Measurements from ENCODE around the gene MED15. TPM values are rescaled to one million over a fixed set of nuclear protein-coding genes. Genes with fewer than 3 reads are reported as not detected.

Gene MED15
- total and polyA plus RNA-seq, 4 donors = 57.8 to 123 (median 69.1) TPM

- Histone ChIP-seq H3K4me1 (ENCODE audit: control insufficient read depth in 5 of 5, insufficient read depth in 5 of 5, low read length in 5 of 5) (no peaks in the 10 kb centered on the region), H3K4me3 (no peak overlapping the region), H3K36me3 (ENCODE audit: control insufficient read depth in 4 of 4, insufficient read depth in 4 of 4, low read length in 4 of 4) (no peaks in the 10 kb centered on the region), H3K9ac (ENCODE audit: insufficient read depth in 1 of 2, low read length in 2 of 2) (no peak overlapping the region), H3K9me3 (ENCODE audit: control insufficient read depth in 4 of 4, insufficient read depth in 3 of 4, low read length in 3 of 4) (peaks cover 0 to 3% (median 0%) of the 10 kb centered on the region in 4 donors), H3K27me3 (ENCODE audit: control insufficient read depth in 3 of 3, insufficient read depth in 3 of 3, low read length in 2 of 3) (no peaks in the 10 kb centered on the region), H3K27ac (ENCODE audit: low read depth in 1 of 2, low read length in 1 of 2) (no peak overlapping the region)
- 67 to 78% methylated on average over 5 of the region's 5 CpGs for WGBS, 2 donors
- TF ChIP-seq CTCF (IDR thresholded peaks at IDR 0.05; ENCODE audit: control extremely low read depth, extremely low read depth) = no peak
- DNase-seq (no peak), ATAC-seq (ENCODE audit: insufficient read depth, low FRiP score) (no peak)
Measured at GRCh38 chr22:20624161-20624616, 116.8 kb downstream of the MED15 start.

GRCh38 chr22:20625270-20625669, 117.9 kb downstream of the MED15 start:
- no peak overlapping the region for H3K9ac ChIP-seq (ENCODE audit: insufficient read depth in 1 of 2, low read length in 2 of 2)
- H3K36me3 ChIP-seq (ENCODE audit: control insufficient read depth in 4 of 4, insufficient read depth in 4 of 4, low read length in 4 of 4) = no peaks in the 10 kb centered on the region
- H3K27ac ChIP-seq (ENCODE audit: low read depth in 1 of 2, low read length in 1 of 2) = no peak overlapping the region
- H3K9me3 ChIP-seq (ENCODE audit: control insufficient read depth in 4 of 4, insufficient read depth in 3 of 4, low read length in 3 of 4) = peaks cover 0 to 3% (median 0%) of the 10 kb centered on the region in 4 donors
- ATAC-seq (ENCODE audit: insufficient read depth, low FRiP score) = no peak
- TF ChIP-seq CTCF (IDR thresholded peaks at IDR 0.05; ENCODE audit: control extremely low read depth, extremely low read depth) = no peak
- DNase-seq = no peak
- 85 to 90% methylated on average over 4 of the region's 4 CpGs for WGBS, 2 donors
- H3K27me3 ChIP-seq (ENCODE audit: control insufficient read depth in 3 of 3, insufficient read depth in 3 of 3, low read length in 2 of 3) = no peaks in the 10 kb centered on the region
- no peaks in the 10 kb centered on the region for H3K4me1 ChIP-seq (ENCODE audit: control insufficient read depth in 5 of 5, insufficient read depth in 5 of 5, low read length in 5 of 5)
- H3K4me3 ChIP-seq = no peak overlapping the region

- no peak overlapping the region for H3K27ac ChIP-seq (ENCODE audit: low read depth in 1 of 2, low read length in 1 of 2)
- no peak overlapping the region for H3K4me3 ChIP-seq
- no peaks in the 10 kb centered on the region for H3K27me3 ChIP-seq (ENCODE audit: control insufficient read depth in 3 of 3, insufficient read depth in 3 of 3, low read length in 2 of 3)
- H3K9ac ChIP-seq (ENCODE audit: insufficient read depth in 1 of 2, low read length in 2 of 2) = no peak overlapping the region
- DNase-seq (no peak), ATAC-seq (ENCODE audit: insufficient read depth, low FRiP score) (no peak)
- TF ChIP-seq CTCF (IDR thresholded peaks at IDR 0.05; ENCODE audit: control extremely low read depth, extremely low read depth) = no peak
- no peaks in the 10 kb centered on the region for H3K36me3 ChIP-seq (ENCODE audit: control insufficient read depth in 4 of 4, insufficient read depth in 4 of 4, low read length in 4 of 4)
- H3K4me1 ChIP-seq (ENCODE audit: control insufficient read depth in 5 of 5, insufficient read depth in 5 of 5, low read length in 5 of 5) = no peaks in the 10 kb centered on the region
- 95 to 98% methylated on average over 4 of the region's 4 CpGs for WGBS, 2 donors
- H3K9me3 ChIP-seq (ENCODE audit: control insufficient read depth in 4 of 4, insufficient read depth in 3 of 4, low read length in 3 of 4) = peaks cover 0 to 3% (median 0%) of the 10 kb centered on the region in 4 donors
Measured at GRCh38 chr22:20626811-20627210, 119.4 kb downstream of the MED15 start.

- TF ChIP-seq CTCF (IDR thresholded peaks at IDR 0.05; ENCODE audit: control extremely low read depth, extremely low read depth) = no peak
- H3K4me1 ChIP-seq (ENCODE audit: control insufficient read depth in 5 of 5, insufficient read depth in 5 of 5, low read length in 5 of 5) = no peaks in the 10 kb centered on the region
- H3K4me3 ChIP-seq = no peak overlapping the region
- no peak overlapping the region for H3K9ac ChIP-seq (ENCODE audit: insufficient read depth in 1 of 2, low read length in 2 of 2)
- ATAC-seq (ENCODE audit: insufficient read depth, low FRiP score) (no peak), DNase-seq (no peak)
- WGBS, 2 donors = 90 to 94% methylated on average over 5 of the region's 5 CpGs
- H3K36me3 ChIP-seq (ENCODE audit: control insufficient read depth in 4 of 4, insufficient read depth in 4 of 4, low read length in 4 of 4) = no peaks in the 10 kb centered on the region
- no peaks in the 10 kb centered on the region for H3K27me3 ChIP-seq (ENCODE audit: control insufficient read depth in 3 of 3, insufficient read depth in 3 of 3, low read length in 2 of 3)
- H3K27ac ChIP-seq (ENCODE audit: low read depth in 1 of 2, low read length in 1 of 2) = no peak overlapping the region
- peaks cover 0 to 3% (median 0%) of the 10 kb centered on the region in 4 donors for H3K9me3 ChIP-seq (ENCODE audit: control insufficient read depth in 4 of 4, insufficient read depth in 3 of 4, low read length in 3 of 4)
Measured at GRCh38 chr22:20627432-20627831, 120.0 kb downstream of the MED15 start.
